GM19438 (cell line): ENCODE data around the gene DHX34.
"Not testable (repeated sequence)": the region's sequence is repeated elsewhere in the genome, so short reads cannot be mapped to it uniquely, and the experiment has no call there.

Experiments
- ATAC-seq: cut with Tn5 transposase; IDR thresholded peaks from one replicate; pipeline ENCODE4 v1.9.1; 2021; ENCODE audit warnings: low read depth; ENCODE audit not compliant: unreplicated experiment

Gene DHX34

GRCh38 chr19:47323409-47323808 lies 25.7 kb upstream of the DHX34 start:
- ATAC-seq: no peak

GRCh38 chr19:47323872-47324271 lies 25.2 kb upstream of the DHX34 start:
- no peak for ATAC-seq

GRCh38 chr19:47324502-47324901 lies 24.6 kb upstream of the DHX34 start:
- ATAC-seq: no peak

- no peak for ATAC-seq
Observed at GRCh38 chr19:47330466-47330869, 18.6 kb upstream of the DHX34 start.

- no peak for ATAC-seq
Observed at GRCh38 chr19:47331490-47331889, 17.6 kb upstream of the DHX34 start.

GRCh38 chr19:47331931-47332547 lies 17.1 kb upstream of the DHX34 start, which contains the start of gene C5AR2:
TSS of gene C5AR2 (plus strand) at chr19:47332175. CDS start at chr19:47340800, 8,625 bp downstream.
- ATAC-seq: no peak

GRCh38 chr19:47336765-47337718 lies 12.1 kb upstream of the DHX34 start:
- ATAC-seq: not testable (repeated sequence)

GRCh38 chr19:47339196-47339880 lies 9.8 kb upstream of the DHX34 start:
- no peak for ATAC-seq

GRCh38 chr19:47340477-47341208 lies 8.5 kb upstream of the DHX34 start:
- no peak for ATAC-seq

GRCh38 chr19:47341734-47342133 lies 7.4 kb upstream of the DHX34 start:
- ATAC-seq: no peak

- no peak for ATAC-seq
Observed at GRCh38 chr19:47343194-47343802, 5.8 kb upstream of the DHX34 start.

GRCh38 chr19:47344425-47344824 lies 4.7 kb upstream of the DHX34 start:
- ATAC-seq: no peak

- ATAC-seq: not testable (repeated sequence)
Observed at GRCh38 chr19:47346024-47346423, 3.1 kb upstream of the DHX34 start.

- no peak for ATAC-seq
Observed at GRCh38 chr19:47350630-47351029, 1.5 kb downstream of the DHX34 start.

- no peak for ATAC-seq
Observed at GRCh38 chr19:47351548-47351947, 2.4 kb downstream of the DHX34 start.

- no peak for ATAC-seq
Observed at GRCh38 chr19:47352095-47352494, 3.0 kb downstream of the DHX34 start.

- ATAC-seq: no peak
Observed at GRCh38 chr19:47353307-47353712, 4.2 kb downstream of the DHX34 start.

GRCh38 chr19:47356900-47357299 lies 7.8 kb downstream of the DHX34 start:
- no peak for ATAC-seq

- no peak for ATAC-seq
Observed at GRCh38 chr19:47357788-47358680, 8.9 kb downstream of the DHX34 start.
